ENCODE measurements around the gene LHX2.

LHX2 gene

GRCh38 chr9:124014211-124014955 lies 2.8 kb downstream of the LHX2 start:
- DNase-seq, result no peak

DNA sequence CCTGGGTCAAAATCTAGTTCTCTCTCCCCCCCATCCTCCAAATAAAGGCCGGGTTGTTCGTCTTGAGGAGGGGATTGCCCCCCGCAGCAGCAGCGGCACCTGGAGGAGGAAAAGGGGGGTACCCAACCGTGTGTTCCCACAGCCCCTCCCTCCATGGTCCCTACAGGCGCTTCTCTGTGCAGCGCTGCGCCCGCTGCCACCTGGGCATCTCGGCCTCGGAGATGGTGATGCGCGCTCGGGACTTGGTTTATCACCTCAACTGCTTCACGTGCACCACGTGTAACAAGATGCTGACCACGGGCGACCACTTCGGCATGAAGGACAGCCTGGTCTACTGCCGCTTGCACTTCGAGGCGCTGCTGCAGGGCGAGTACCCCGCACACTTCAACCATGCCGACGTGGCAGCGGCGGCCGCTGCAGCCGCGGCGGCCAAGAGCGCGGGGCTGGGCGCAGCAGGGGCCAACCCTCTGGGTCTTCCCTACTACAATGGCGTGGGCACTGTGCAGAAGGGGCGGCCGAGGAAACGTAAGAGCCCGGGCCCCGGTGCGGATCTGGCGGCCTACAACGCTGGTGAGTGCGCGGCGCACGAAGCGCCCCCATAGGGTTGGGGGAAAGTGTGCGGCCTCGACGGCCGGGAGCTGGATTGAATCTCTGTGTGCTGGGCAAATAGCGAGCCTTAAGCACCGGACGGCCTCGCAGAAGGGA lies 3.5 kb downstream of the LHX2 start:
- DNase-seq, result no peak

GRCh38 chr9:124015661-124016131 lies 4.1 kb downstream of the LHX2 start:
- DNase-seq, result no peak

- no peak for DNase-seq
Observed at GRCh38 chr9:124016175-124017050, 4.8 kb downstream of the LHX2 start.

DNA sequence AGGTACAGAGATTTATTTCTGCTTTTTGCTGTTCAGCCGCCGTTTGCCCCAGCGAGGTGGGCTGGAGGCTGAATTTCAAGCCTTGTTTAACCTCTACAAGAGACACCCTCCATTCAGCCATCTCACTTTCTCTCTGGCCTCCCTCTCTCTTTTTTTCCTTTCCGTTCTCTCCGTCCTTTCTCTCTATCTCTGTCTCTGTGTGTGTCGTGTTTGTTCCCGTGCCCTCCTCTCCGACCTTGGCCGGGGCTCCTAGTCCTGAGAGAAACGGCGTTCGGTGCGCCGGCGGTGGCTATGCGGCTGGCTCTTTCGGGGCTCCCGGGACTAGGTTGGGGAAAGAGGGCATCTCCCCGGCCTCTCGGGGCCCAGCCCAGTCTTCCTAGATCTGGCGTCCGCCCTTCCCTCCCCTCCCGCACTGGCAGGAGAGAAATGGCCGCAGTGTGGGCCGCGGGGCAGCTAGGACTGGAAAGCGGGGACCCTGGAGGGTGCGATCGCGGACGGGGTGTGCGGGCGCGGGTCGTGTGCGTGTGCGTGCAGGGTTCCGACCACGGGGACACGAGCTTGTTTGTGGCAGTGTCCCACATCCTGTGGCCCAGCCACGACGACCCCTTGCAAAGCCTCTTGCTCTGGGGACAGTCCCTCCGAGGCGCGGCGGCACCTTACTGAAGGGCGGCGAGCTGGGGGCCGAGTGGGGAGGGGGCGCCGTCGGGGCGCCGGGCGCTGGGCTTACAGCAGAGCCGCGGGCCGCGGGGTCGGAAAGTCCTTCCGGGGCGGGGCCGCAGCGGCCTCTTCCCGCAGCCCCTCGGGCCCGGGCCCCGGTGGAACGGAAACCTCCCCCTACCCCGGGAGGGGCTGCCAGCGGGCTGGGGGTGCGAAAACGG lies 5.7 kb downstream of the LHX2 start:
- no peak for DNase-seq

GRCh38 chr9:124017929-124018729 lies 6.6 kb downstream of the LHX2 start:
- no peak for DNase-seq

DNA sequence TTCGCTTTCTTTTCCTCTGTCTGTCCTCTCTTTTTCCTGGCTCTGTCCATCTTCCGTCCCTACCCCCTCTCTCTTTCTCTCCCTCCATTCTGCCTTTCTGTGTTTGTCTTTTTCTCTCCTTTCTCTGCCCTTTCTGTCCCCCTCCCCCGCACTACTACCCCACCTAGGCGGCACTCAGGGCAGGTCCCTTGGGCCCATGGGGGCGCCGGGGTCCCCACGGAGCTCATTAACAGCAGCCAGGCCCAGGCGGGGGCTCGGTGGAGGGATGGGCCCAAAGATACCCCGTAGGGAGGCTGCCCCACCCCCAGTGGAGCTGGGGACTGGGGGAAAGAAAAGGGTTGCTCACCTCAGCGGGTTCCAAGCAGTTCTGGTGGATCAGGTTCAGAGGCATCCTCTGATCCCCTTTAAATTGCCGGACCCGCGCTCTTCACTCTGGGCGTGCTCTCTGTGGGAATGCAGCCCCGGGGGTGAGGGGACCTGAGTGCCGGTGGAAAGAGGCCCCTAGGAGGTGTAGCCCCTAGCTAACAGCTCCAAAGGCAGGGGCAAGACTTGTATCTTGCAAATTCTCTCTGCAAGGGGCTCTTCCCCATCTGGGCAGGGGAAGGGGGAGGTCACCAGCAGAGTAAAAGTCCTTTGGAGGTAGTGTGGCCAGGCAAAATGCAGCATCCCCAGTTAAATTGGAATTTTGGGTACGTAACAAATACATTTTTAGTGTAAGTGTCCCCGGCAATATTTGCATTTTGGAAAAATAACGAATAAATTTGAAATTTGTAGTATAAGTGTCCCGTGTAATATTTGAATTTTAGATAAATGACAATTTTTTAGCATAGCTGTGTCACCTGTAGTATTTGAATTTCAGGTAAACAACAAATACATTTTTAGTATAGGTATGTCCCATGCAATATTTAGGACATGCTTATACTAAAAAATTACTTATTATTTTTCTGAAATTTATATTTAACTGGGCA lies 7.4 kb downstream of the LHX2 start:
- DNase-seq, result no peak

GRCh38 chr9:124019771-124020519 lies 8.4 kb downstream of the LHX2 start:
- no peak for DNase-seq

GRCh38 chr9:124020520-124021384 lies 9.2 kb downstream of the LHX2 start:
- no peak for DNase-seq

DNA sequence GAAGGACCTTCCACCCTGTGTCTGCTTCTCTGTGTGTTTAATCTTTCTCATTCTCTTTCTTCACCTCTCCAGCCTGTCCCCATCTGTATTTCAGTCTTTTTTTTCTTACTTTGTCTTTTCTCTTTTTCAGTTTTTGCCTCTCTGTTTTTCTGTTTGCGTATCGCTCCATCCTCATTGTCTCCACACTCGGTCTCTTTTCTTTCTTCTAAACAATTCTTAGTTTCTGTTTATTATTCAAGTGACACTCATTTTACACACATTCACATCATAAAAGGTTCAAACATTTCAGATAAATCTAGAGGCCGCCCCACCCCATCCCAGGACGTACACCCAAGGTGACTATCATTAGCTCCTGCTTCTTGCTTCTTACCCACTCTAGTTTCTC lies 9.8 kb downstream of the LHX2 start:
- no peak for DNase-seq

GRCh38 chr9:124022201-124023121 lies 10.9 kb downstream of the LHX2 start:
- DNase-seq, result no peak

DNA sequence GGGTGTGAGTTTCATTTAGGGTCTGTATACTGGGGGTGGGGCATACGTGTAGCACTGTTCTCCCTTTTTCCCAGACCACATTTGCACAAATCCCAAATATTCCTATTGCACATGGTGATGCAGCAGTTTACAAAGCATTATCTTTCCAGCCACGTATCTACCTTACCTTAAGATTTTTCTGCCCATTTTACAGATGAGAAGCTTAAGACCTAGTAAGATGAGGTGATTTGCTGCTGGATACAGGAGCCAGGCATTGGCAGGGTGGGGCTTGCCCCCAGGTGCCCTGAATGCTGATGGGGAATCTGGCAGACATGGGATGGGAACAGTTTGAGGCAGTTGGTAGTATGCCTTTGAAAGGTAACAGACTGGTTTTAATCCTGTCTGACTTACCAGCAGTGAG lies 12.5 kb downstream of the LHX2 start:
- DNase-seq, result no peak

DNA sequence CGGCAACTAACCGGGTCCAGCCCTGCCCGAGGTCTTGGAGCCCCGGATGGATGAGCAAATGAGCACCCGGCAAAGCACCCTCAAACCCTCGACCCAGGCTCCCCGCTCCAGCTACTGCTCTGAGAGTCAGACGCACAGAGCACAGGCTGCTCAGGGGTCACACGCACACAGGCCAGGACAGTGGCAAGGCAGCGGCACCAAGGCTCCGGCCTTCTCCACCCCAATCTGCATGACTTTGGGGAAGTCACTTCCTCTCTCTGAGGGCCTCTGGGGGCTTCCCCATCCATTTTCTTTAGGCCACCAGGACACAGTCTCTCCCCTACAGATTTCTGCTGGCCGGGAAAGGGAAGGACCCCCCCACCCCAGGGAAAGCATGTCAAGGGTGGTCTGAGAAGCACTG lies 18.0 kb downstream of the LHX2 start:
- no peak for DNase-seq

- DNase-seq, result no peak
Observed at GRCh38 chr9:124030969-124031451, 19.4 kb downstream of the LHX2 start.

GRCh38 chr9:124032247-124032646 lies 20.7 kb downstream of the LHX2 start:
- DNase-seq, result no peak

DNA sequence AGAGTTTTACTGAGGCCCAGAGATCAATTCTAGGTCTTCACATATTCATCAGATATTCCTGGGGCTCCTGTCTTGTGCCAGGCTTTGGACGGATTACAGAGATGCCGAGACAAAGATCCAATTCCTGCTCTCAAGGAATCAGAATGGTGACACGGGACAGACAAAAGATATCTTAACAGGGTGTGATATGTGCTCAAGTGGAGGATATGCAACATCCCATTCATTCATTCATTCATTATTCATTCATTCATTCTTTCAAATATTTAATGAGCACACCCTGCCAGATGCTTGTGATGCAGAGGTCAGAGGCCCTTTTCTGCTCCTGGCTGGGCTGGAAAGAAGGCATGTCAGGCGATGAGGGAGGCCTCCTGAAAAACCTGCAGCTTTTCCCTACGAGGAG lies 21.8 kb downstream of the LHX2 start:
- no peak for DNase-seq

GRCh38 chr9:124033967-124034366 lies 22.4 kb downstream of the LHX2 start:
- DNase-seq, result no peak
